GM21447 (cell line): Measurements from ENCODE around the gene FUT2.
"Not testable (repeated sequence)": the region's sequence is repeated elsewhere in the genome, so short reads cannot be mapped to it uniquely, and the experiment has no call there.

Experiments used
- ATAC-seq: cut with Tn5 transposase; IDR thresholded peaks from one replicate; pipeline ENCODE4 v1.9.1; 2021; ENCODE audit not compliant: unreplicated experiment

The FUT2 gene

GRCh38 chr19:48670699-48671445 lies 24.9 kb upstream of the FUT2 start:
- no peak for ATAC-seq

GRCh38 chr19:48671446-48671995 lies 24.2 kb upstream of the FUT2 start:
- ATAC-seq = no peak

- no peak for ATAC-seq
These were observed 22.8 kb upstream of the FUT2 start, which contains the start of gene NTN5 for GRCh38 chr19:48672994-48673393. Gene NTN5 (minus strand): TSS chr19:48673017. CDS start chr19:48670986, 2,031 bp downstream.

DNA sequence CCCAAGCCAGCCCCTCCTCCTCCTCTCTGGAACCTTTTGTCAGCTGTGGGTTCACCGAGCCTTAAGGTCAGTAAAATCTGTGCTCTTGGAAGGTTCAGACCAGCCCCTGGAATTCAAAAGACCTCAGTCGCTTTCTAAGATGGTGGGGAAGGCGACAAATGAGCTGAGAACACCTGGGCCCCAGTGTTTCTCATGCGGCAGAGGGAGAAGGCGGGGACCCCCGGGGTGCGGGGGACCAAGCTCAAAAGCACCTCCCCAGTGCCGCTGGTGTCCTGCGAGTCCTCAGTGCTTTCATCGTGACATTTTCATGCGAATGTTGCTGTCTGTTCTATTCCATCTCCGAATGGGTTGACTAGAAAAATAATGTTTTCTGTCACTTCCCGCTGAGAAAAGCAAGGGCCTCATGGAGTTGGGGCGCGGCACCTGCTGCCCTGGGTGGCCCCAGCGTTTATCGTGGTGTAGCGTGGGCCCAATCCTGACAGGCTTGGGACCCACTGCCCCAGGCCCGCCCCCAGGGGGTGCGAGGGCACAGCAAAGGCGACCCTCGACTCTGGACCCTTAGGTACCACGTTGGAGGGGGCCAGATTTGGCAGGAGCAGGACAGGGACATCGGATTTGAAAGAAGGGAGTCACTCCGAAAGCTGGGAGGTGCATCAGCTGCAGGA lies 22.2 kb upstream of the FUT2 start:
- no peak for ATAC-seq

- ATAC-seq = no peak
These were observed 21.5 kb upstream of the FUT2 start for GRCh38 chr19:48674216-48674809.

DNA sequence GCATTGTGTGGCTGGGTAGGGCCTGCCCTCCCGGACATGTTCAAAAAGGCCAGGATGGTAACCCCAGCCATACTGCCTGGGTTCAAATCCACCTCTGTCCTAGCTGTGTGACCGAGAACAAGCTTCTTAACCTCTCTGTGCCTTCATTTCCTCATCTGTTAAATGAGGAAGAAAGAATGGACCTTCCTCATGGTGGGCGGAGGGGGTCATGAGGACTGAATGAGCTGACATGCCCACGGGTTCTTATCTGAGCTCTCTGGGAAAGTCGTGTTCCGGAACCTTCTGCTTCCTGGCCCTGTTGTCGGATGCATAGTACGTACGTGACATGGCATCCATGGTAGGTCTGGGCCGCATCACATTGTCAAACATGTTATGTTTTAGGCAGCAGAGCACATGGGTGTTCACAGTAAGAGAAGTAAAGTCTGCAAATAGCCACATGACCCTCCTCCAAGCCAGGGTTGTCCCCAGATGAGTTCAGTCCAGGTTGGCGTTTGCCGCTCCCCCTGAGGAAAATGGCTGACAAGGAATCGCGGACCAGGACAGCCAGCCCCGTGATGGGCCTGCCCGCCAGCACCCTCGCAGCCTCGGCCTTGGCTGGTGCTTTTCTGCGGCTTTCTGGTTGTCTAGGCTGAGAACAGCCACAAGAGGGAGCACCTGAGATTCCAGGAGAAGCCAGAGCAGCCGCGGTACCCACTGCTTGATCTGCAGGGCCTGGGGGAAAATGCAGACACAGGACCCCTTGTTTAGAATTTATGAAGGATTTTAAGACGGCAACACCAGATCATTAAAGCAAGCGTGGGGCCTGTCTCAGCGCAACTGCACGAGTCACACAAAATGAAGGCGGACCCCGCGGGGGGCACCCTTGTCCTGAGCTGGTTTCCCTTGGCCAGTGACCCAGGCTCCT lies 20.6 kb upstream of the FUT2 start:
- ATAC-seq = no peak

DNA sequence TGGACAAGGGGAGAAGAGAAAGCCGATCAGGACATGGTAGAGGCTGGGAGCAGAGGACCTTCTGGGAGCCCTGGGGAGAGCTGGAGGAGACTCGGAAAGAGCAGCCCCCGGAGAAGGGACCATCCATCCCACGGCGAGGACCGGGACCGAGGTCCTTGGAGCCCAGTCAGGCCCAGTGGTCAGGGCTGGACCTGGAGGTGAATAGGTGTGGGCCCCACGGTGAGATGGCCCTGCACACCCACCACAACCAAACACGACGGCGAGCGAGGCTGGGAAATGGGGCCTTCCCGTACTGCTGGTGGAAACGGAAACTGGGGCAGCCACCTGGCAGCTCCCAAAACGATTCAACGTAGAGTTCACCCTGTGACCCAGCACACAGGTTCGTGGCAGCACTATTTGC lies 19.3 kb upstream of the FUT2 start:
- ATAC-seq = no peak

- ATAC-seq = no peak
These were observed 18.9 kb upstream of the FUT2 start for GRCh38 chr19:48676887-48677286.

DNA sequence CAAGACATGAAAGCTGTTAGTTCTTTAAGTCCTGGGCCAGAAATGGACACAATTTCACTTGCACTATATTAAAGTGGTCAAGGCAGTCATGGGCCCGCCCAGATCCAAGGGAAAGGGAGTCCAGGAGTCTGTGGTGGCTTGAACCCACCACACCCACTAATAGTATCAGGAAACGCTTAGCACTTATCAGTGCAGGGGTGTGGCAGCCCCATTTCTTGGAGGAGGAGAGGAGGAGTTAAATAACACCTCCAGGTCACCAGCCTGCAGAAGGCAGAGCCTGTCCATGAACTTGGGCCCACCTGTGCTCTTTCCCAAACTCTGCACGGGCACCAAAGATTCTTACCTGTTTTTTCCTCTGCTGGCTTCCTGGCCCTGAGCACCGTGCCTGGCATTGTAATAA lies 17.6 kb upstream of the FUT2 start:
- ATAC-seq = no peak

DNA sequence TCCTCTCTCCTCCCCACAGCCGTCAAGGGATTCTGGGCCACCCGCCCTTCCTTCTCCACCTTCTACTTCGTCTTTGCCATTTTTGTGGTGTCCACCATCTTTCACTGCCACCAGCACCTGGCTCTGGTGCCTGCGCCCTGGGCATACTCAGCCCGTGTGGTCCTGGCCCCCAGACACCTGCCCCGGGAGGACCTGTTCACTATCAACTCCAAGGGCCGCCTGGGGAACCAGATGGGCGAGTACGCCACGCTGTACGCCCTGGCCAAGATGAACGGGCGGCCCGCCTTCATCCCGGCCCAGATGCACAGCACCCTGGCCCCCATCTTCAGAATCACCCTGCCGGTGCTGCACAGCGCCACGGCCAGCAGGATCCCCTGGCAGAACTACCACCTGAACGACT lies 15.8 kb upstream of the FUT2 start:
- ATAC-seq = not testable (repeated sequence)

DNA sequence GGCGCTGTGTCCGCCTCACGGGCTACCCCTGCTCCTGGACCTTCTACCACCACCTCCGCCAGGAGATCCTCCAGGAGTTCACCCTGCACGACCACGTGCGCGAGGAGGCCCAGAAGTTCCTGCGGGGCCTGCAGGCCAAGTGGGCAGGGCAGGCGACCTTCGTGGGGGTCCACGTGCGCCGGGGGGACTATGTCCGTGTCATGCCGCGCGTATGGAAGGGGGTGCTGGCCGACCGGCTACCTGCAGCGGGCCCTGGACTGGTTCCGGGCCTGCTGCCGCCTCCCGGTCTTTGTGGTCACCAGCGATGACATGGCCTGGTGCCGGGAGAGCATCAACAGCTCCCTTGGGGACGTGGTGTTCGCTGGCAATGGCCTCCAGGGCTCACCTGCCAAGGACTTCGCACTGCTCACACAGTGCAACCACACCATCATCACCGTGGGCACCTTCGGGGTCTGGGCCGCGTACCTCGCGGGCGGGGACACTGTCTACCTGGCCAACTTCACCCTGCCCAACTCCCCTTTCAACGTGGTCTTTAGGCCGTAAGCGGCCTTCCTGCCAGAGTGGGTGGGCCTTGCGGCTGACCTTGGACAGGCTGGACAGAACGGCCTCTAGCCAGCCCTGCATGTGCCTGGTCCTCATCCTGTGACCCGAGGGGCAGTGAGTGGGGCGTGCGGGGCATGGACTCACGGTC lies 15.2 kb upstream of the FUT2 start:
- ATAC-seq = no peak

DNA sequence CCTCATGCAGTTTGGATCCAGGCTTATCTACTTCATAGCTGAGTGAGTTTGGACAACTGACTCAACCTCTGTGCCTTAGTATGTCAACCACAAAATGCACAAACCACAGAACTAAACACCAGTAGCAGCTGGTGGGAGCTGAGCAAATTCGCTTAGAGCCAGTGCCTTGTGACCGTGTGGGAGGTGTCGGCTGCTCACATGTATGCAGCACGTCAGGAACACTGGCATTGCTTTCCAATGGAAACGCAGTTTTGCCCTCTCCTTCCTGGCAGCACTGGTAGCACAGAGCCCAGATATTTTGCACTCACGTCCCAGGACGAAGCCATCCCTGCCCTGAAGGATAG lies 14.7 kb upstream of the FUT2 start:
- no peak for ATAC-seq

DNA sequence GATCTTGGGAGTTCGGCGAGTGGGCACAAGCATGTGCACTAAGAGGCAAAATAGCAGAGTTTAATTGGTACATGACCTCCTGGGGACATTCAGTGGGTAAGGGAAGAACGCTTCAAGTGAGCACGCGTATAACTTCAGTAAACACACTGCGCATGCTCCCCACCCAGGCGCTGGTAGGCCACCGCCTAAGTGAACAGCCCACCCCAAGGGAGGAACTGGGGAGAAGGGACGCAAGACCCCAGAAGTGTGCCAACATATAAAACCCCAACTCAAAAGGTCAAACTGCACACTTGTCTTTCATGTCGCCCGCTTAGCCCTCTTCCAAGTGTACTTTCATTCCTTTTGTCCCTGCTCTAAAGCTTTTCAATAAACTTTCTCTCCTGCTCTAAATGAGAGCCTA lies 12.4 kb upstream of the FUT2 start:
- ATAC-seq = no peak

GRCh38 chr19:48685583-48685982 lies 10.2 kb upstream of the FUT2 start:
- ATAC-seq = no peak

- no peak for ATAC-seq
These were observed 9.7 kb upstream of the FUT2 start for GRCh38 chr19:48686088-48686487.

DNA sequence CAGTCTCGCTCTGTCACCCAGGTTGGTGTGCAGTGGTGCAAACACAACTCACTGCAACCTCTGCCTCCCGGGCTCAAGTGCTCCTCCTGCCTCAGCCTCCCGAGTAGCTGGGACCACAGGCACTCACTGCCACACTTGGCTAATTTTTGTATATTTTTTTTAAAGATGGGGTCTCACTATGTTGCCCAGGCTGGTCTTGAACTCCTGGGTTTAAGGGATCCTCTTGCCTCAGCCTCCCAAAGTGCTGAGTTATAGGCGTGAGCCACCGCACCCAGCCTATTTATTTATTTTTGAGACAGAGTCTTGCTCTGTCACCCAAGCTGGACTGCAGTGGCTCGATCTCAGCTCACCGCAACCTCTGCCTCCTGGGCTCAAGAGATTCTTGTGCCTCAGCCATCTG lies 9.1 kb upstream of the FUT2 start:
- ATAC-seq = not testable (repeated sequence)

DNA sequence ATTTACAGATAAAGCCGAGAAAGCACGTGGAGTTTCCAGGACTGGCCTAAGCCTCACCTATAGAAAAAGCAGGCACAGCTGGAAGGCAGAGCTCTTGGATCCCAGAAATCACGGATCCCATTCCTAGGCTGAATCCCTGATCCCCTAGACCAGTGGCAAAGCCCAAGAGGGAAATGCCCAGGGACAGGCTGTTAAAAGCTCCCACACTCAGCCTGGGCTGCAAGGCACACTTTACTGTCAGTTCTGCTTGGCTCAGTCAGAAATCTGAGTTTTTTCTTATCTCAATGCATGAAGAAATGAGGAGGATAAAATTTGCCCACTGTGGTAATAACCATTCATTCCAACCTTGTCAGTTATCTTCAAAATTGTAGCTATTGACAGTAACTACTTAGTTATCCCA lies 8.0 kb upstream of the FUT2 start:
- no peak for ATAC-seq

GRCh38 chr19:48689449-48689848 lies 6.3 kb upstream of the FUT2 start:
- no peak for ATAC-seq

- ATAC-seq = not testable (repeated sequence)
These were observed 2.1 kb upstream of the FUT2 start for GRCh38 chr19:48693629-48694028.

GRCh38 chr19:48696353-48697010 lies 711 bp downstream of the FUT2 start:
- no peak for ATAC-seq
